Testis (tissue), 2 donors: ENCODE measurements around the gene DTNB.

ENCODE experiments used
- CTCF ChIP-seq, 3 experiments: fragments of 450-650 bp in 2 of 3; fragments of 200-600 bp in 1 of 3; sonication (generic) in 1 of 3; IDR thresholded peaks; one replicate each; pipeline ENCODE4 v1.5.1; 2016 to 2019; ENCODE audit warnings: antibody characterized with exemption in 3 of 3, mild to moderate bottlenecking in 2 of 3, moderate library complexity in 1 of 3
- POLR2A ChIP-seq: fragments of 450-650 bp; IDR thresholded peaks from one replicate; pipeline ENCODE4 v1.6.1; 2017; ENCODE audit warnings: antibody characterized with exemption, mild to moderate bottlenecking, moderate library complexity

- TF ChIP-seq CTCF (IDR thresholded peaks at IDR 0.05), result no peak
- TF ChIP-seq POLR2A, result no peak
Measured at GRCh38 chr2:25615920-25616319, 57.5 kb downstream of the DTNB start.
